GM21619 (cell line): ENCODE measurements around the gene GNAT2.

Source experiments
- ATAC-seq: cut with Tn5 transposase; IDR thresholded peaks from one replicate; pipeline ENCODE4 v1.9.1; 2021; ENCODE audit not compliant: unreplicated experiment

The GNAT2 gene

DNA sequence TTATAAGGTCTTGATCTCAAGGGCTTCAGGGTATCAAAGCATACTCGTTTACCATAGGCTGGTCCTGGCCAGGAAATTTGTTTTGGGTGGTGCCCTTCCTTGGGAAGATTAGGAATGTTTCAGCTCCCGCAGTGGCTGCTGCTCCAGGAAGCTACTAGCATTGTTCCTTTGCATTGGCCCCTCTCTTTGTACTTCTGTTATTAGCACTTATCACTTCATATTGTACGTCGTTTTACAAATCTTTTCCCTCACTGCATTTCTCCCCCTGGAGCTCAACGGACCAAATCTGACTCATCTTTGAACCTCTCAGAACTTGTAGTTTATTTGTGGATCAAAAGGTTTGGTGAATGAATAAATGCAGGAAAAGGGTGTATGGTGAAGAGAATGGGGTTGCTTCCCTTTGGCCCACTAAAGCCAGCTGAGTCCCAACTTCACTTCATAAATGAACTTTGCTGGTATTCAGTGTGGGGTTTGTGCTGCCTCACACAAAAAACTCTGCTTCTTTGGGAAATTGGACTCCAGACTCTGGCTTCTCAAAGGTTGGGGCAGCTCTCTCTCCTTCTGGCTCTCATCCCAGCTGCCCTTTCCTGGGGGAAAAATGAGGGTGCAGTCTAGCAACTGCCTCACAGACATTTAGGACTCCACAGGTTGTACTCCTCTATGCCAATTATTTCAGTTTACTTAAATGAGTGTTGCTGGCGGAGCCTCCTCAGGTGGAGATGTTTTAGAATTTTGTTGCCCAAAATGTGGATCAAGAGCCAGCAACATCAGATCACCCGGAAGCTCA lies 5.9 kb downstream of the GNAT2 start:
- no peak for ATAC-seq

- ATAC-seq = no peak
These were observed 8.0 kb downstream of the GNAT2 start for GRCh38 chr1:109611308-109611990.

DNA sequence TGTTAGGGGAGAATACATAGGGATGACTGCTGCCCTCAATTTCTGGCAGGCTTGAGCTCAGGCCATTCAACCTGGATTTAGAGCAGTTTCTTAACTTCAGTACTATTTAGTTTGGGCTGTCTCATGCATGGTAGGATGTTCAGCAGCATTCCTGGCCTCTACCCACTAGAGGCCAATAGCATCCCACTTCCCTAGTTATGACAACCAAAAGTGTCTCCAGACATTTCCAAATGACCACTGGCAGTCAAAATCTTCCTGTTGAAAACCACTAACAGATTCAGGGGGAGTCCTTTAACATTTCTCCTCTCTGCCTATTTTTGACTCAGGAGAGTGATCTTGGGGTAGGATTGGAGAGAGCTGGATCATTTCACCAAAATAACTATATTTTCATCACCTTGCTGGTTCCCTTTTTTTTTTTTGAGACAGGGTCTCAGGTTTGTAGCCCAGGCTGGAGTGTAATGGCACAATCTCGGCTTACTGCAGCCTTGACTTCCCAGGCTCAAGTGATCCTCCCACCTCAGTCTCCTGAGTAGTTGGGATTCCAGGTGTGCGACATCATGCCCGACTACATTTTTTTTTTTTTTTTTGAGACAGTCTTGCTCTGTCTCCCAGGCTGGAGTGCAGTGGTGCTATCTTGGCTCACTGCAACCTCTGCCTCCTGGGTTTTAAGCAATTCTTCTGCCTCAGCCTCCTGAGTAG lies 8.7 kb downstream of the GNAT2 start:
- no peak for ATAC-seq

- no peak for ATAC-seq
These were observed 9.5 kb downstream of the GNAT2 start for GRCh38 chr1:109609881-109610280.

GRCh38 chr1:109605381-109605780 lies 14.0 kb downstream of the GNAT2 start:
- no peak for ATAC-seq

DNA sequence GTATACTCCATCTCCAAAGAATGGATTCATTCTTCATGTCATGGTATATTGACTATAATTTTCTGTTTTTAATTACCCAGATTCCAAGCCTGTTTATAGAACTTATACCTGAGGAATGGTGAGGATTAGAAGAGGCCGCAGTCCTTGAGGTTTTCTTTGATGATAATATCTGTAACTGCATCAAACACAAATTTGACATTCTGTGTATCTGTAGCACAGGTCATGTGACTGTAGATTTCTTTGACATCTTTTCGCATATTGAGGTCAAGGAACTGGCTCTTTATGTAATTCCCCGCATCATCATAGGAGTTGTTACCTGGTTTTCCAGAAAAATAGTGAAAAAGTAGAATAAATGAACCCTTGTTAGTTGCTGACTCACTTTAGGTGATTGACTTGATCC lies 16.2 kb downstream of the GNAT2 start:
- no peak for ATAC-seq

GRCh38 chr1:109598655-109599054 lies 20.8 kb downstream of the GNAT2 start:
- ATAC-seq = no peak

DNA sequence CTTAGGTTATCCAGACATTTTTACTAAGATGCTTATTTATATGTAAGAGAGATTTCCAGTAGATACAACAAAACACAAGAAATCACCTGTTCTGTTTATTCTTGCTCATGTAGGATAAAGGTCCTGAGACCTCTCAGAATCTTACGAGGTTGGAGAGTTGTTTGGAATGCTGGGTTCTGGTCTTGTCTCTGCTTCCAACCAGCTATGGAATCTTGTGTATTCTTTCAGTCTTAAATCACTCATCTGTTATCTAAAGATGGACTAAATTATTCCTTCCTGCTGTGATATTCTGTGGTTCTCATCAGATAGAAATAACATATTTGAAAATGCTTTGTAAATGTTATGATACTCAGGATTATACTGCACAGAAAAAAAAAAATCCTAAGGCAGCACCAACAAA lies 21.3 kb downstream of the GNAT2 start:
- no peak for ATAC-seq

GRCh38 chr1:109595531-109595930 lies 23.9 kb downstream of the GNAT2 start:
- ATAC-seq = no peak

GRCh38 chr1:109592916-109593315 lies 26.5 kb downstream of the GNAT2 start:
- ATAC-seq = no peak

GRCh38 chr1:109589679-109590078 lies 29.7 kb downstream of the GNAT2 start:
- ATAC-seq = no peak

- ATAC-seq = no peak
These were observed 30.2 kb downstream of the GNAT2 start for GRCh38 chr1:109589177-109589576.

- ATAC-seq = no peak
These were observed 33.4 kb downstream of the GNAT2 start for GRCh38 chr1:109586055-109586454.

DNA sequence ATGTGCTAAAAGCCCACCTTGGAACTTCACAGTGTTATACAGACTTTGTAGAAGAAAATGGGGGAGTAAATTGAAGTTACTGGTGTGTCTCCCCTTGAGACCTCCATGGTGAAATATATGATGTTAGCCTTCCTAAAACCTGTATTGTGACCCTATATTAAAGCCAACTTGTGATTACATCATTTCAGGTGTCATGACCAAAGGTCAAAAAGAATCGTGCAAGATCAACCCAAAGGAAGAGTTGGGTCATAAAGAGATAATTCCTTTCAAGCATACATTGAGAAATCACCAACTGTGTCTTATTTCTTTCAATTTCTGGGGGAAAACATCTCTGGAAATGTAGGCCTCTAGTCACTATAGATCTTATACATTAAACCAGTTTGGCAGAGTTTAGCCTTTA lies 34.6 kb downstream of the GNAT2 start:
- no peak for ATAC-seq

- ATAC-seq = no peak
These were observed 37.4 kb downstream of the GNAT2 start for GRCh38 chr1:109582021-109582420.

- no peak for ATAC-seq
These were observed 39.9 kb downstream of the GNAT2 start for GRCh38 chr1:109579491-109579890.

DNA sequence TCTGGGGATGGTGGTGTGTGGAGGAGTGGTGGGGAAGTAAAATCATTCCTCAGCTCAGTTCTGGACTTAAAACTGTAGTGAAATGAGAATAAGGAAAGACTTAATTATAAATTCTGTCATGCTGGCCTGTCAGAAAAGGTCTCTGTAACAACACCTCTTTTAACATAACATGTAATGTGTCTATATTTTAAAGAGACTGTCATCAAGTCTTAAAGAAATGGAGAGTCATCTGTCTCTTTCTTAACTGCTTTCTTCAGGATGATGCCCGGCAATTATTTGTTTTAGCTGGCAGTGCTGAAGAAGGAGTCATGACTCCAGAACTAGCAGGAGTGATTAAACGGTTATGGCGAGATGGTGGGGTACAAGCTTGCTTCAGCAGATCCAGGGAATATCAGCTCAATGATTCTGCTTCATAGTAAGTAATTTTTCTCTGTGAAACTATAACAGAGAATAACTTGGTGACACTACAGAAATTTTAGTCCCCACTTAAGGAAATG lies 40.4 kb downstream of the GNAT2 start:
- ATAC-seq = no peak

DNA sequence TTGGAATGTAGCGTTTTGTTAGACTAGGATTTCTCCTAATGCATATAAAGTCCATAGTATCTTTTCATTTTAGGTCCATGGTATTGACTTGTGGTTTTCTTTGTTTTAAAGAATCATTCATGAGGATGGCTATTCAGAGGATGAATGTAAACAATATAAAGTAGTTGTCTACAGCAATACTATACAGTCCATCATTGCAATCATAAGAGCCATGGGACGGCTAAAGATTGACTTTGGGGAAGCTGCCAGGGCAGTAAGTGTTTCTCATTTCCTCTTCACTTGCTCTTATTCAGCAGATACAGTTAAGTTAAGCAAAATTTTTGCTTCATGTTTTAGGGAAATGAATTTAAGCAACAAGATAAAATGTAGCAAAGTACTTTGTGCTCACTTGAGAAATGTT lies 45.6 kb downstream of the GNAT2 start:
- ATAC-seq = no peak

DNA sequence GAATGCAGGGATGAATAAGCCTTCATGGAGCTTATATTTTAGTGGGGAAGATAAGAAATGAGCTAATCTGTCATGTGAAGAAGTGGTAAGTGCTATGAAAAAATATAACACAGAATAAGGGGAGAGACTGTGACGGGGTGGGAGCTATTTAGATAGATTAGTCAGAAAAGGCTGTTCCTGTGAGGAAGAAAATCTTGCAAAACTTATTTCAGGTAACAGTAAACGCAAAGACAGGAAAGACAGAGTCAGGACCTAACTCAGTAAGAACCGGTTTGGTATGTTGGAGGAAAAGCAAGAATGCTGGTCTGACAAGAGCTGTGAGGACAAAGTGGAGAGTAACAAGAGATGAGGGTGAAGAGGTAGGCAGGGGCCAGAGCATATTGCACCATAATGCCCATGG lies 49.0 kb downstream of the GNAT2 start:
- no peak for ATAC-seq

- ATAC-seq = no peak
These were observed 50.1 kb downstream of the GNAT2 start for GRCh38 chr1:109569323-109569722.

DNA sequence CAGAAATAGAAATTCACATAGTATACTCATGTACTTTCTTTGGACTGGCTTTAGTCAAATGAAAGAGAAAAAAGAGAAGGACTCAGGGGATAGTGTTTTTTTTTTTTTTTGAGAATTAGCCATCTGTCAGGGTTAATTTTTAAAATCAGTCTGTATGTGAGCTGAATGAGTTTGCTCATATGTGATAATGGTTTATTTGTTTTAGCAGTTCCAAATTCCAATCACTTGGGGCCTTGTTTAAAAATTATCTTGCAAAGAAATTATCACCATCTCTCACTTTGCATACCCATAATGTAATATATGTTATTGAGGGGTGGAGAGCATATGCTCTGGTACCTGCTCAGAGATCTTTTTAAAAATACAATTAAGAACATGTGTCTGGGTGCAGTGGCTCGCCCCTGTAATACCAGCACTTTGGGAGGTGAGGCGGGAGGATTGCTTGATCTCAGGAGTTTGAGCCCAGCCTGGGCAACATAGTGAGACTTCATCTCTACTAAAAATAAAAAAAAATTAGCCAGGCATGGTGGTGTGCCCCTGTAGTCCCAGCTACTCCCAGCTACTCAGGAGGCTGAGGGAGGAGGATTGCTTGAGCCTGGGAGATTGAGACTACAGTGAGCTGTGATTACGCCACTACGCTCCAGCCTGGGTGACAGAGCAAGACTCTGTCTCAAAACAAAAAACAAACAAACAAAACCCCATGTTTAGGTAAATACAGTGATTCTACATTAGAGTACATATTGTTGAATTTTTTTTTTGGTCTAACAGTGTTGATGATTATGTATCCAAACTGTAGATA lies 51.3 kb downstream of the GNAT2 start:
- ATAC-seq = no peak
